Adrenal gland (tissue), 5 donors: Measurements from ENCODE around the gene TTLL12.

Experiments used
- POLR2A ChIP-seq, 2 donors: fragments of 450-650 bp; IDR thresholded peaks; one replicate each; pipeline ENCODE4 v1.6.1; 2017; ENCODE audit warnings: antibody characterized with exemption in 2 of 2, mild to moderate bottlenecking in 2 of 2, moderate library complexity in 1 of 2
- TF ChIP-seq, protein P1 (sequence below), 6 experiments: fragments of 450-650 bp in 4 of 6; fragments of 200-600 bp in 2 of 6; sonication (generic) in 1 of 6; IDR thresholded peaks; 1 replicate in 5 of 6; 2 replicates in 1 of 6; pipeline versions ENCODE4 v1.5.1 to v1.8.0; 2016 to 2021; ENCODE audit warnings: antibody characterized with exemption in 6 of 6, mild to moderate bottlenecking in 2 of 6, moderate library complexity in 1 of 6
- donor health status: DM: no; HTN: no; CAD: no.

DNA sequence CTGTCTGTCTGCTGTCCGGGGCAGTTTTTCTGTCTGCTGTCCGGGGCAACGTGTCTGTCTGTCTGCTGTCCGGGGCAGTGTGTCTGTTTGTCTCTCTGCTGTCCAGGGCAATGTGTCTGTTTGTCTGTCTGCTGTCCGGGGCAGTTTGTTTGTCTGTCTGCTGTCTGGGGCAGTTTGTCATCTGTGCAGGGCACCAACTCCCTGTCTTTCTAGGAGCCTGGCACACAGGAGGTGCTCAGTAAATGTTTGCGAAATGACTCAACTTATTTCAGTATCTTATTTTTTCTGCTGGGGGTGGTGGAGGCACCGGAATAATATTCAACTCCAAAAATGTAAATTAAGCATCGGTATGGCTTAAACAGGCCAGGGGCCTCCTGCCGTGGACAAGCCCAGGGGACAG, 12.0 kb upstream of the TTLL12 start:
- TF ChIP-seq, protein P1, sequence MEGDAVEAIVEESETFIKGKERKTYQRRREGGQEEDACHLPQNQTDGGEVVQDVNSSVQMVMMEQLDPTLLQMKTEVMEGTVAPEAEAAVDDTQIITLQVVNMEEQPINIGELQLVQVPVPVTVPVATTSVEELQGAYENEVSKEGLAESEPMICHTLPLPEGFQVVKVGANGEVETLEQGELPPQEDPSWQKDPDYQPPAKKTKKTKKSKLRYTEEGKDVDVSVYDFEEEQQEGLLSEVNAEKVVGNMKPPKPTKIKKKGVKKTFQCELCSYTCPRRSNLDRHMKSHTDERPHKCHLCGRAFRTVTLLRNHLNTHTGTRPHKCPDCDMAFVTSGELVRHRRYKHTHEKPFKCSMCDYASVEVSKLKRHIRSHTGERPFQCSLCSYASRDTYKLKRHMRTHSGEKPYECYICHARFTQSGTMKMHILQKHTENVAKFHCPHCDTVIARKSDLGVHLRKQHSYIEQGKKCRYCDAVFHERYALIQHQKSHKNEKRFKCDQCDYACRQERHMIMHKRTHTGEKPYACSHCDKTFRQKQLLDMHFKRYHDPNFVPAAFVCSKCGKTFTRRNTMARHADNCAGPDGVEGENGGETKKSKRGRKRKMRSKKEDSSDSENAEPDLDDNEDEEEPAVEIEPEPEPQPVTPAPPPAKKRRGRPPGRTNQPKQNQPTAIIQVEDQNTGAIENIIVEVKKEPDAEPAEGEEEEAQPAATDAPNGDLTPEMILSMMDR (IDR thresholded peaks at IDR 0.05), result no peak
- no peak for TF ChIP-seq POLR2A (IDR thresholded peaks at IDR 0.05)
